ENCODE results near the gene CTCFL. TPM values are rescaled to one million over a fixed set of nuclear protein-coding genes. Genes with fewer than 3 reads are reported as not detected.
A peak's percentile ranks its signal among the peaks of the same experiment; 100 is the strongest.

Gene CTCFL
- total and polyA plus RNA-seq, 2 of the 13 experiments (the other 11 are each of a cell fraction or from before 2014, with no cell fraction given) = 0.04 TPM; not detected in 1

GRCh38 chr20:57567471-57568079, 42.6 kb upstream of the CTCFL start (continued):
- TF ChIP-seq ZNF263 (CRISPR knock-in tag; IDR thresholded peaks at IDR 0.05) (peak; percentile 29; the same call in 1 of the 2 replicates), MAZ (IDR thresholded peaks at IDR 0.05; ENCODE audit: borderline replicate concordance, low read depth, low read length) (peak; percentile 60; the same call in 1 of the 2 replicates), MAZ (CRISPR knock-in tag; IDR thresholded peaks at IDR 0.05; ENCODE audit: low read depth) (no peak; the same call in 1 of the 2 replicates), ZNF160 (CRISPR knock-in tag; IDR thresholded peaks at IDR 0.05) (no peak), MATR3 (CRISPR knock-in tag; IDR thresholded peaks at IDR 0.05) (no peak), SSRP1 (CRISPR knock-in tag; IDR thresholded peaks at IDR 0.05) (0 out of 2 replicates have a peak, but pooled peaks have one; percentile 16), FOXC1 (CRISPR knock-in tag; IDR thresholded peaks at IDR 0.05; ENCODE audit: borderline replicate concordance) (0 out of 2 replicates have a peak, but pooled peaks have one; percentile 16), ZFP36 (IDR thresholded peaks at IDR 0.05; ENCODE audit: borderline replicate concordance, low read depth, low read length, partially characterized antibody) (peak; percentile 98), EZH2 (conservative IDR thresholded peaks at IDR 0.05; ENCODE audit: low read depth, low read length) (no peak), ZMYM3 (CRISPR knock-in tag; IDR thresholded peaks at IDR 0.05) (peak; percentile 66), ZZZ3 (CRISPR knock-in tag; IDR thresholded peaks at IDR 0.05; ENCODE audit: borderline replicate concordance) (no peak), MBD4 (IDR thresholded peaks at IDR 0.05; ENCODE audit: borderline replicate concordance, low read length) (peak; percentile 79; the same call in 1 of the 2 replicates), ZNF333 (CRISPR knock-in tag; IDR thresholded peaks at IDR 0.05; ENCODE audit: borderline replicate concordance) (no peak), ZNF605 (CRISPR knock-in tag; IDR thresholded peaks at IDR 0.05) (peak; percentile 46; the same call in 1 of the 2 replicates), ZNF724P (CRISPR knock-in tag; IDR thresholded peaks at IDR 0.05; ENCODE audit: borderline replicate concordance) (no peak), ZNF740 (CRISPR knock-in tag; IDR thresholded peaks at IDR 0.05) (no peak), ZNF709 (CRISPR knock-in tag; IDR thresholded peaks at IDR 0.05) (peak; percentile 10; the same call in 1 of the 2 replicates), ZC3H4 (CRISPR knock-in tag; IDR thresholded peaks at IDR 0.05; ENCODE audit: borderline replicate concordance) (no peak), ZBTB46 (CRISPR knock-in tag; IDR thresholded peaks at IDR 0.05; ENCODE audit: borderline replicate concordance) (no peak)
- TF ChIP-seq, protein P1, sequence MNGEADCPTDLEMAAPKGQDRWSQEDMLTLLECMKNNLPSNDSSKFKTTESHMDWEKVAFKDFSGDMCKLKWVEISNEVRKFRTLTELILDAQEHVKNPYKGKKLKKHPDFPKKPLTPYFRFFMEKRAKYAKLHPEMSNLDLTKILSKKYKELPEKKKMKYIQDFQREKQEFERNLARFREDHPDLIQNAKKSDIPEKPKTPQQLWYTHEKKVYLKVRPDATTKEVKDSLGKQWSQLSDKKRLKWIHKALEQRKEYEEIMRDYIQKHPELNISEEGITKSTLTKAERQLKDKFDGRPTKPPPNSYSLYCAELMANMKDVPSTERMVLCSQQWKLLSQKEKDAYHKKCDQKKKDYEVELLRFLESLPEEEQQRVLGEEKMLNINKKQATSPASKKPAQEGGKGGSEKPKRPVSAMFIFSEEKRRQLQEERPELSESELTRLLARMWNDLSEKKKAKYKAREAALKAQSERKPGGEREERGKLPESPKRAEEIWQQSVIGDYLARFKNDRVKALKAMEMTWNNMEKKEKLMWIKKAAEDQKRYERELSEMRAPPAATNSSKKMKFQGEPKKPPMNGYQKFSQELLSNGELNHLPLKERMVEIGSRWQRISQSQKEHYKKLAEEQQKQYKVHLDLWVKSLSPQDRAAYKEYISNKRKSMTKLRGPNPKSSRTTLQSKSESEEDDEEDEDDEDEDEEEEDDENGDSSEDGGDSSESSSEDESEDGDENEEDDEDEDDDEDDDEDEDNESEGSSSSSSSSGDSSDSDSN (CRISPR knock-in tag; IDR thresholded peaks at IDR 0.05) = no peak
- TF ChIP-seq, protein P2, sequence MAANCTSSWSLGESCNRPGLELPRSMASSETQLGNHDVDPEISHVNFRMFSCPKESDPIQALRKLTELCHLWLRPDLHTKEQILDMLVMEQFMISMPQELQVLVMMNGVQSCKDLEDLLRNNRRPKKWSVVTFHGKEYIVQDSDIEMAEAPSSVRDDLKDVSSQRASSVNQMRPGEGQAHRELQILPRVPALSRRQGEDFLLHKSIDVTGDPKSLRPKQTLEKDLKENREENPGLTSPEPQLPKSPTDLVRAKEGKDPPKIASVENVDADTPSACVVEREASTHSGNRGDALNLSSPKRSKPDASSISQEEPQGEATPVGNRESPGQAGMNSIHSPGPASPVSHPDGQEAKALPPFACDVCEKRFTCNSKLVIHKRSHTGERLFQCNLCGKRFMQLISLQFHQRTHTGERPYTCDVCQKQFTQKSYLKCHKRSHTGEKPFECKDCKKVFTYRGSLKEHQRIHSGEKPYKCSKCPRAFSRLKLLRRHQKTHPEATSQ (CRISPR knock-in tag; IDR thresholded peaks at IDR 0.05; ENCODE audit: borderline replicate concordance) = no peak
- TF ChIP-seq, protein P3, sequence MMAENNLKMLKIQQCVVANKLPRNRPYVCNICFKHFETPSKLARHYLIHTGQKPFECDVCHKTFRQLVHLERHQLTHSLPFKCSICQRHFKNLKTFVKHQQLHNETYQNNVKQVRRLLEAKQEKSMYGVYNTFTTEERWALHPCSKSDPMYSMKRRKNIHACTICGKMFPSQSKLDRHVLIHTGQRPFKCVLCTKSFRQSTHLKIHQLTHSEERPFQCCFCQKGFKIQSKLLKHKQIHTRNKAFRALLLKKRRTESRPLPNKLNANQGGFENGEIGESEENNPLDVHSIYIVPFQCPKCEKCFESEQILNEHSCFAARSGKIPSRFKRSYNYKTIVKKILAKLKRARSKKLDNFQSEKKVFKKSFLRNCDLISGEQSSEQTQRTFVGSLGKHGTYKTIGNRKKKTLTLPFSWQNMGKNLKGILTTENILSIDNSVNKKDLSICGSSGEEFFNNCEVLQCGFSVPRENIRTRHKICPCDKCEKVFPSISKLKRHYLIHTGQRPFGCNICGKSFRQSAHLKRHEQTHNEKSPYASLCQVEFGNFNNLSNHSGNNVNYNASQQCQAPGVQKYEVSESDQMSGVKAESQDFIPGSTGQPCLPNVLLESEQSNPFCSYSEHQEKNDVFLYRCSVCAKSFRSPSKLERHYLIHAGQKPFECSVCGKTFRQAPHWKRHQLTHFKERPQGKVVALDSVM (CRISPR knock-in tag; IDR thresholded peaks at IDR 0.05) = no peak
